SK-N-SH treated with all-trans-retinoic acid at 6 μM for 48 hours (cell line): ENCODE results near the gene RGS12.

ENCODE experiments used
- ATAC-seq: fragments of 200-7000 bp; cut with Tn5 transposase; 3 replicates; pipeline ENCODE4 v1.9.1; 2020; ENCODE audit warnings: mild to moderate bottlenecking, moderate library complexity
- ARNTL ChIP-seq: fragments of 450-650 bp; formaldehyde crosslinking; IDR thresholded peaks from 2 replicates; pipeline ENCODE4 v1.5.0; 2020; ENCODE audit warnings: low read depth, mild to moderate bottlenecking, moderate library complexity, borderline replicate concordance
- BACH2 ChIP-seq: fragments of 250-450 bp; sonication (Bioruptor Pico); IDR thresholded peaks from 2 replicates; pipeline ENCODE4 v1.9.0; 2021; ENCODE audit warnings: mild to moderate bottlenecking, borderline replicate concordance
- CSDC2 ChIP-seq: fragments of 250-450 bp; sonication (Bioruptor Pico); IDR thresholded peaks from 2 replicates; pipeline ENCODE4 v1.5.0; 2020; ENCODE audit warnings: mild to moderate bottlenecking, moderate library complexity
- ESRRG ChIP-seq: fragments of 250-450 bp; sonication (Bioruptor Pico); IDR thresholded peaks from 2 replicates; pipeline ENCODE4 v1.6.1; 2021; ENCODE audit warnings: mild to moderate bottlenecking
- GLIS3 ChIP-seq: fragments of 250-450 bp; sonication (Bioruptor Pico); IDR thresholded peaks from 2 replicates; pipeline ENCODE4 v1.5.0; 2020; ENCODE audit warnings: mild to moderate bottlenecking, moderate library complexity
- ISL1 ChIP-seq: fragments of 250-450 bp; sonication (Bioruptor Pico); IDR thresholded peaks from 2 replicates; pipeline ENCODE4 v2.1.2; 2022; ENCODE audit warnings: mild to moderate bottlenecking, moderate library complexity
- OSR1 ChIP-seq: fragments of 250-450 bp; sonication (Bioruptor Pico); IDR thresholded peaks from 2 replicates; pipeline ENCODE4 v1.8.0; 2022; ENCODE audit warnings: moderate library complexity, mild to moderate bottlenecking, inconsistent platforms
- PPARA ChIP-seq: fragments of 250-450 bp; sonication (Bioruptor Pico); IDR thresholded peaks from 2 replicates; pipeline ENCODE4 v1.5.0; 2020; ENCODE audit warnings: mild to moderate bottlenecking, borderline replicate concordance
- RARB ChIP-seq: fragments of 250-450 bp; sonication (Bioruptor Pico); IDR thresholded peaks from 2 replicates; pipeline ENCODE4 v1.8.0; 2021; ENCODE audit warnings: mild to moderate bottlenecking, moderate library complexity
- SNAI2 ChIP-seq: fragments of 250-450 bp; sonication (Bioruptor Pico); IDR thresholded peaks from 2 replicates; pipeline ENCODE4 v1.5.0; 2020; ENCODE audit warnings: mild to moderate bottlenecking, moderate library complexity
- TCF4 ChIP-seq: fragments of 250-450 bp; sonication (Bioruptor Pico); IDR thresholded peaks from 2 replicates; pipeline ENCODE4 v1.8.0; 2021; ENCODE audit warnings: mild to moderate bottlenecking, moderate library complexity, borderline replicate concordance
- TOX ChIP-seq: fragments of 250-450 bp; sonication (Bioruptor Pico); IDR thresholded peaks from 2 replicates; pipeline ENCODE4 v1.8.0; 2021; ENCODE audit warnings: mild to moderate bottlenecking, moderate library complexity, borderline replicate concordance
- ZC3H10 ChIP-seq: fragments of 250-450 bp; sonication (Bioruptor Pico); IDR thresholded peaks from 2 replicates; pipeline ENCODE4 v1.5.1; 2021; ENCODE audit warnings: mild to moderate bottlenecking, moderate library complexity
- ZFP3 ChIP-seq: fragments of 250-450 bp; sonication (Bioruptor Pico); IDR thresholded peaks from 2 replicates; pipeline ENCODE4 v1.5.0; 2020; ENCODE audit warnings: mild to moderate bottlenecking, moderate library complexity
- ZFP30 ChIP-seq: fragments of 450-650 bp; formaldehyde crosslinking; IDR thresholded peaks from 2 replicates; pipeline ENCODE4 v1.5.0; 2022; ENCODE audit warnings: mild to moderate bottlenecking, moderate library complexity
- ZNF565 ChIP-seq: fragments of 450-650 bp; formaldehyde crosslinking; conservative IDR thresholded peaks from 2 replicates; pipeline ENCODE4 v1.5.0; 2020; ENCODE audit warnings: low read depth, mild to moderate bottlenecking, moderate library complexity
- ZNF70 ChIP-seq: fragments of 450-650 bp; formaldehyde crosslinking; IDR thresholded peaks from 2 replicates; pipeline ENCODE4 v1.5.0; 2020; ENCODE audit warnings: mild to moderate bottlenecking, moderate library complexity
- ZNF8 ChIP-seq: fragments of 450-650 bp; formaldehyde crosslinking; IDR thresholded peaks from 2 replicates; pipeline ENCODE4 v1.5.0; 2020; ENCODE audit warnings: mild to moderate bottlenecking, moderate library complexity
- TF ChIP-seq, protein P1 (sequence below): fragments of 250-450 bp; sonication (Bioruptor Pico); IDR thresholded peaks from 2 replicates; pipeline ENCODE4 v1.8.0; 2020; ENCODE audit warnings: mild to moderate bottlenecking, moderate library complexity, borderline replicate concordance
- TF ChIP-seq, protein P2 (sequence below): fragments of 250-450 bp; sonication (Bioruptor Pico); IDR thresholded peaks from 2 replicates; pipeline ENCODE4 v1.5.1; 2020; ENCODE audit warnings: low read depth, mild to moderate bottlenecking, moderate library complexity
- TF ChIP-seq, protein P3 (sequence below): fragments of 250-450 bp; sonication (Bioruptor Pico); IDR thresholded peaks from 2 replicates; pipeline ENCODE4 v1.5.1; 2021; ENCODE audit warnings: mild to moderate bottlenecking, moderate library complexity
- TF ChIP-seq, protein P4 (sequence below): fragments of 250-450 bp; sonication (Bioruptor Pico); IDR thresholded peaks from 2 replicates; pipeline ENCODE4 v1.5.0; 2020; ENCODE audit warnings: mild to moderate bottlenecking, moderate library complexity

The RGS12 gene

DNA sequence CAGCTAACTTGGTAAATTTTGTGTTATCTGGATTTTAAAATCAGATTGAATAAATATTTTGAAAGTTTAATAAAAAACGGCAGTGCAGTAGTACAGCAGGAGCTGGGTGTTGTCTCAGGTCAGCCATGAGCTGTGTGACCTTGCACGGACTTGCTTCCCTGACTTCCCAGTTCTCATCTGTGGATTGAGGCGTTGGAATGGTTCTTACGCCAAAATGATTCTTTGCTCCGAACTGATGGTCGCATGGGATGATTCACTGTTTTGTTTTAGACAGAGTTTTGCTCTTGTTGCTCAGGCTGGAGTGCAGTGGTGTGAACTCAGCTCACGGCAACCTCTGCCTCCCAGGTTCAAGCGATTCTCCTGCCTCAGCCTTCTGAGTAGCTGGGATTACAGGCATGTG, 45.0 kb downstream of the RGS12 start (continued):
- no peak for TF ChIP-seq ESRRG (CRISPR knock-in tag)
- no peak for TF ChIP-seq ZFP30
- TF ChIP-seq ISL1, result no peak
- TF ChIP-seq RARB (CRISPR knock-in tag), result no peak

DNA sequence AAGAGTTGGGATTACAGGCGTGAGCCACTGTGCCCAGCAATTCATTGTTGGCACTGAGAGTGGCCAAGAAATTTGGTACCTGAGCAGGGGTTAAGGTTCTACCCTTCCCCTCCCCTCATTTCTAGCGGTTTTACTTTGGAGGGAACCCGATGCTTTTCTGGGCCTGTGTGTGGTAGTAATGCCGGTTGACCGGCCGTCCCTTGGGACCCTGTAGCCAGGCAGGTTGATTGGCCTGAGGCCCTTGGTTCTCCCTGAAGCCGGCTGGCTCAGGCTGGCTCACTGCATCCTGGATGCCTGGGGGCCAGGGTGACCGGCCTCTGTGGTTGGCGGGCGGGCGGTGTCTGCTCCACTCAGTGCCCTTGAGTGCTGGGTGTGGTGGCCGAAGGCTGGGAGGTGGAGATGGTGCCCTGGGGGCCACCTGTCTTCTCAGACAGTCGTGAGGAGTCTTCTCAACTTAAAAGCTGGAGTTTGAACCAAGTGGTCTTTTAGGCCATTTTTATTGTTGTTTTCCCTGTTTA, 45.6 kb downstream of the RGS12 start:
- TF ChIP-seq SNAI2 (CRISPR knock-in tag) (no peak), ZNF565 (CRISPR knock-in tag) (no peak), ZC3H10 (CRISPR knock-in tag) (no peak), ZNF70 (CRISPR knock-in tag) (no peak), GLIS3 (no peak), PPARA (no peak), ESRRG (CRISPR knock-in tag) (no peak), TCF4 (no peak), ISL1 (no peak), ZNF8 (CRISPR knock-in tag) (no peak), ARNTL (CRISPR knock-in tag) (no peak)
- TF ChIP-seq, protein P1, sequence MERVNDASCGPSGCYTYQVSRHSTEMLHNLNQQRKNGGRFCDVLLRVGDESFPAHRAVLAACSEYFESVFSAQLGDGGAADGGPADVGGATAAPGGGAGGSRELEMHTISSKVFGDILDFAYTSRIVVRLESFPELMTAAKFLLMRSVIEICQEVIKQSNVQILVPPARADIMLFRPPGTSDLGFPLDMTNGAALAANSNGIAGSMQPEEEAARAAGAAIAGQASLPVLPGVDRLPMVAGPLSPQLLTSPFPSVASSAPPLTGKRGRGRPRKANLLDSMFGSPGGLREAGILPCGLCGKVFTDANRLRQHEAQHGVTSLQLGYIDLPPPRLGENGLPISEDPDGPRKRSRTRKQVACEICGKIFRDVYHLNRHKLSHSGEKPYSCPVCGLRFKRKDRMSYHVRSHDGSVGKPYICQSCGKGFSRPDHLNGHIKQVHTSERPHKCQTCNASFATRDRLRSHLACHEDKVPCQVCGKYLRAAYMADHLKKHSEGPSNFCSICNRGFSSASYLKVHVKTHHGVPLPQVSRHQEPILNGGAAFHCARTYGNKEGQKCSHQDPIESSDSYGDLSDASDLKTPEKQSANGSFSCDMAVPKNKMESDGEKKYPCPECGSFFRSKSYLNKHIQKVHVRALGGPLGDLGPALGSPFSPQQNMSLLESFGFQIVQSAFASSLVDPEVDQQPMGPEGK (CRISPR knock-in tag), result no peak
- TF ChIP-seq, protein P2, sequence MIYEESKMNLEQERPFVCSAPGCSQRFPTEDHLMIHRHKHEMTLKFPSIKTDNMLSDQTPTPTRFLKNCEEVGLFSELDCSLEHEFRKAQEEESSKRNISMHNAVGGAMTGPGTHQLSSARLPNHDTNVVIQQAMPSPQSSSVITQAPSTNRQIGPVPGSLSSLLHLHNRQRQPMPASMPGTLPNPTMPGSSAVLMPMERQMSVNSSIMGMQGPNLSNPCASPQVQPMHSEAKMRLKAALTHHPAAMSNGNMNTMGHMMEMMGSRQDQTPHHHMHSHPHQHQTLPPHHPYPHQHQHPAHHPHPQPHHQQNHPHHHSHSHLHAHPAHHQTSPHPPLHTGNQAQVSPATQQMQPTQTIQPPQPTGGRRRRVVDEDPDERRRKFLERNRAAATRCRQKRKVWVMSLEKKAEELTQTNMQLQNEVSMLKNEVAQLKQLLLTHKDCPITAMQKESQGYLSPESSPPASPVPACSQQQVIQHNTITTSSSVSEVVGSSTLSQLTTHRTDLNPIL, result no peak
- ATAC-seq, result no peak

DNA sequence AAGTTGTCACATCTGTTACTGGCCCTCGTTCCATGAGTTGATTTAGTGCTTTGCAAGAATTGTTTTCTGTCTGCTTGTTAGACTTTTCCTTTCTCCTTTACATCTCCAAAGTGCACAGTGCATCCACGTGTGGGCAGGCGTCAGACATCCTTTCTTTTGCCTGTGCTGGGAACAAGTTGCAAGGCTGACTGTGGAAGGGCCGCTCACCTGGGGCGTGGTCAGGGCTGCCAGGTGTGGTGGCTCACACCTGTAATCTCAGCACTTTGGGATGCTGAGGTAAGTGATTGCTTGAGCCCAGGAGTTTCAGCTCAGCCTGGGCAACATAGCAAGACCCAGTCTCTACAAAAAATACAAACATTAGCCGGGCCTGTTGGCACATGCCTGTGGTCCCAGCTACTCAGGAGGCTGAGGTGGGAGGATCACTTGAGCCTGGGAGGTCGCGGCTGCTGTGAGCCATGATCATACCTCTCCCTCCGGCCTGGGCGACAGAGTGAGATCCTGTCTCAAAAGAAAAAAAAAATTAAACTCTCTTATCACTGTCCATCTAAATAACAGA, 46.2 kb downstream of the RGS12 start:
- ATAC-seq, result no peak
- TF ChIP-seq, protein P3, sequence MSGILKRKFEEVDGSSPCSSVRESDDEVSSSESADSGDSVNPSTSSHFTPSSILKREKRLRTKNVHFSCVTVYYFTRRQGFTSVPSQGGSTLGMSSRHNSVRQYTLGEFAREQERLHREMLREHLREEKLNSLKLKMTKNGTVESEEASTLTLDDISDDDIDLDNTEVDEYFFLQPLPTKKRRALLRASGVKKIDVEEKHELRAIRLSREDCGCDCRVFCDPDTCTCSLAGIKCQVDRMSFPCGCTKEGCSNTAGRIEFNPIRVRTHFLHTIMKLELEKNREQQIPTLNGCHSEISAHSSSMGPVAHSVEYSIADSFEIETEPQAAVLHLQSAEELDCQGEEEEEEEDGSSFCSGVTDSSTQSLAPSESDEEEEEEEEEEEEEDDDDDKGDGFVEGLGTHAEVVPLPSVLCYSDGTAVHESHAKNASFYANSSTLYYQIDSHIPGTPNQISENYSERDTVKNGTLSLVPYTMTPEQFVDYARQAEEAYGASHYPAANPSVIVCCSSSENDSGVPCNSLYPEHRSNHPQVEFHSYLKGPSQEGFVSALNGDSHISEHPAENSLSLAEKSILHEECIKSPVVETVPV (CRISPR knock-in tag), result no peak
- TF ChIP-seq, protein P1 (CRISPR knock-in tag), result no peak
- TF ChIP-seq TCF4 (no peak), ZNF70 (CRISPR knock-in tag) (no peak), GLIS3 (no peak), BACH2 (CRISPR knock-in tag) (no peak), ESRRG (CRISPR knock-in tag) (no peak), RARB (CRISPR knock-in tag) (no peak), OSR1 (CRISPR knock-in tag) (no peak), ZFP3 (no peak), CSDC2 (CRISPR knock-in tag) (no peak), PPARA (no peak), TOX (CRISPR knock-in tag) (no peak), ISL1 (no peak)
- TF ChIP-seq, protein P2, result no peak
- TF ChIP-seq, protein P4, sequence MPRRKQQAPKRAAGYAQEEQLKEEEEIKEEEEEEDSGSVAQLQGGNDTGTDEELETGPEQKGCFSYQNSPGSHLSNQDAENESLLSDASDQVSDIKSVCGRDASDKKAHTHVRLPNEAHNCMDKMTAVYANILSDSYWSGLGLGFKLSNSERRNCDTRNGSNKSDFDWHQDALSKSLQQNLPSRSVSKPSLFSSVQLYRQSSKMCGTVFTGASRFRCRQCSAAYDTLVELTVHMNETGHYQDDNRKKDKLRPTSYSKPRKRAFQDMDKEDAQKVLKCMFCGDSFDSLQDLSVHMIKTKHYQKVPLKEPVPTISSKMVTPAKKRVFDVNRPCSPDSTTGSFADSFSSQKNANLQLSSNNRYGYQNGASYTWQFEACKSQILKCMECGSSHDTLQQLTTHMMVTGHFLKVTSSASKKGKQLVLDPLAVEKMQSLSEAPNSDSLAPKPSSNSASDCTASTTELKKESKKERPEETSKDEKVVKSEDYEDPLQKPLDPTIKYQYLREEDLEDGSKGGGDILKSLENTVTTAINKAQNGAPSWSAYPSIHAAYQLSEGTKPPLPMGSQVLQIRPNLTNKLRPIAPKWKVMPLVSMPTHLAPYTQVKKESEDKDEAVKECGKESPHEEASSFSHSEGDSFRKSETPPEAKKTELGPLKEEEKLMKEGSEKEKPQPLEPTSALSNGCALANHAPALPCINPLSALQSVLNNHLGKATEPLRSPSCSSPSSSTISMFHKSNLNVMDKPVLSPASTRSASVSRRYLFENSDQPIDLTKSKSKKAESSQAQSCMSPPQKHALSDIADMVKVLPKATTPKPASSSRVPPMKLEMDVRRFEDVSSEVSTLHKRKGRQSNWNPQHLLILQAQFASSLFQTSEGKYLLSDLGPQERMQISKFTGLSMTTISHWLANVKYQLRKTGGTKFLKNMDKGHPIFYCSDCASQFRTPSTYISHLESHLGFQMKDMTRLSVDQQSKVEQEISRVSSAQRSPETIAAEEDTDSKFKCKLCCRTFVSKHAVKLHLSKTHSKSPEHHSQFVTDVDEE, result no peak
- TF ChIP-seq, all 23 proteins: peak for 0
